AML-193 (cell line): Measurements from ENCODE around the gene MED16.
"Not testable (repeated sequence)": the region's sequence is repeated elsewhere in the genome, so short reads cannot be mapped to it uniquely, and the experiment has no call there.

Experiments used
- DNase-seq, 2 experiments: peaks; one replicate each; lab custom pipeline; 2025; lab: John Stamatoyannopoulos, UW

MED16 gene

DNA sequence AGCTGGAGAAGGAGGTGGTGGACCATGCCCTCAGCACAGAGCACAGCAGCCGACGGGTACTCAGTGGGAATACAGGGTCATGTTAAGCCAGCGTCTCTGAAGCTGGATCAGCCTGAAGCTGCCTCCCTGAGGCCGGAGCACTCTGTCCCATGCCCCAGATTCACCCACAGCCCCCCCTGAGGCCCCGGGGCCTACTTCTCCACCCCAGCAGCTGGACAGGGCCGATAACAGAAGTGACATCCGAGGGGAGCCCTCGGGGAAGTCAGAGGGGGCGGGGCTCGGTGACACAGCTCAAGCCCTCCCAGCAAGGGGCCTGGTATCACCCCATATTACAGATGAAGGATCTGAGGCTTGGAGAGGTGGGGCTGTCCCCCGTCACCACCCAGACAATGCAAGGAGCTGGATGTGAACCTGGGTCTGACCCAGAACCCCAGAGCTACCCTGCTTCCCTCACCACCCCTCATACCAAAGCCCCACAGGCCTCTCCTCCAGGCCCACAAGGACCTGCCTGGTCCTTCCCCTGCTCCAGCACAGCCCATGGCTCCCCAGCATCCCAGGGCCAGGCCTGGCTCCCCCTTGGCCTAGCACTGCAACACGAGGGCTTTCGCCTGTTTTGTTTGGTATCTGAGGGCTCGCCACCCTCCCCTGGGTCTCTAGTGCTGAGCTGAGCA is 14.3 kb upstream of the MED16 start:
- no peak for DNase-seq

DNA sequence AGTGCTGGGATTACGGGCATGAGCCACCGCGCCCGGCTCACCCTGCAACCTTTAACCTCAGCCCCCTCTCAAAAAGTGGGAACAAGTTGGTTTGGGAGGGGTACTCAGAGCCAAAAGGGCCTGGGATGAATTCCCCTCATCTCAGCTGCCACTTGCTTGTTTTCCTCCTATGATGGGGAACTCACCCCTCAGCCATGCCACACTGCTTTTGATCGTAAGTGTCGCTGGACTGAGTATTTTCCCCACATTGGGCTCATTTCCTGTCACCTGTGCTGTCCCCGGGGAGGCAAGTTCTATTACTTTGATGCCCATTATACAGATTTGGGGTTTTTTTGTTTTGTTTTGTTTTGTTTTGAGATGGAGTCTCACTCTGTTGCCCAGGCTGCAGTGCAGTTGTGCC is 13.5 kb upstream of the MED16 start:
- no peak for DNase-seq

DNA sequence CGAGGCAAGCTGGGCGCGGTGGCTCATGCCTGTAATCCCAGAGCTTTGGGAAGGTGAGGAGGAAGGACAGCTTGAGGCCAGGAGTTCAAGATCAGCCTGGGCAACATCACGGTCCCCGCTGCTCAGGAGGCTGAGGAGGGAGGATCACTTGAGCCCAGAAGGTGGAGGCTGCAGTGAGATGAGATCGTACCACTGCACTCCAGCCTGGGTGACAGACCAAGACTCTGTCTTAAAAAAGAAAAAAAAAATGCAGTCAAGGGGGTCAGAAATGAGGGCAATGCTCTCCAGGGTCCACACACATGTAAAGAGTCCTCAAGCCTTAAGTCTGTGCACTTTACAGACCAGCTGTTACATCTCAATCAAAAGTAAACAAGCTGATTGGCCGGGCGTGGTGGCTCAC is 11.6 kb upstream of the MED16 start:
- DNase-seq = no peak

DNA sequence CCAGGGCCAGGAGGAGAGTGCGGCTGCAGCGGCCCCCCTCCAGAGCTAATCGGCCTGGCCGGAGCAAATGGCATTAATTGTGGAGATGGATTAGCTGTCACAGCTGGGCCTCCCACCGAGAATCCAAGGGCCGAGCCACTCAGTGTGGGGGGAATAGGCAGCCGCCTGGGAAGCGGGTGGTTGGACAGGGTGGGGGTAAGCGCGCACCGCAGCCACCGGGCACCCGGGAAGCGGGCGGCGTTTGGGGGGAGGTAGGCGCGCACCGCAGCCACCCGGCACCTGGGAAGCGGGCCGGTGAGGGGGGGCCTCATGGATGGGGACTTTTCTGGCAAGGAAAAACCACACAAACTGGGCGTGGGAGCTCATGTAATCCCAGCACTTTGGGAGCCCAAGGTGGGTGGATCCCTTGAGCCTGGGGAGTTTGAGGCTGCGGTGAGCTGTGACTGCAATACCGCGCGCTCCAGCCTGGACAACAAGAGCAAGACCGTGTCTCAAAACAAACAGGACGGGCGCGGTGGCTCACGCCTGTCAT is 10.3 kb upstream of the MED16 start:
- DNase-seq = no peak

DNA sequence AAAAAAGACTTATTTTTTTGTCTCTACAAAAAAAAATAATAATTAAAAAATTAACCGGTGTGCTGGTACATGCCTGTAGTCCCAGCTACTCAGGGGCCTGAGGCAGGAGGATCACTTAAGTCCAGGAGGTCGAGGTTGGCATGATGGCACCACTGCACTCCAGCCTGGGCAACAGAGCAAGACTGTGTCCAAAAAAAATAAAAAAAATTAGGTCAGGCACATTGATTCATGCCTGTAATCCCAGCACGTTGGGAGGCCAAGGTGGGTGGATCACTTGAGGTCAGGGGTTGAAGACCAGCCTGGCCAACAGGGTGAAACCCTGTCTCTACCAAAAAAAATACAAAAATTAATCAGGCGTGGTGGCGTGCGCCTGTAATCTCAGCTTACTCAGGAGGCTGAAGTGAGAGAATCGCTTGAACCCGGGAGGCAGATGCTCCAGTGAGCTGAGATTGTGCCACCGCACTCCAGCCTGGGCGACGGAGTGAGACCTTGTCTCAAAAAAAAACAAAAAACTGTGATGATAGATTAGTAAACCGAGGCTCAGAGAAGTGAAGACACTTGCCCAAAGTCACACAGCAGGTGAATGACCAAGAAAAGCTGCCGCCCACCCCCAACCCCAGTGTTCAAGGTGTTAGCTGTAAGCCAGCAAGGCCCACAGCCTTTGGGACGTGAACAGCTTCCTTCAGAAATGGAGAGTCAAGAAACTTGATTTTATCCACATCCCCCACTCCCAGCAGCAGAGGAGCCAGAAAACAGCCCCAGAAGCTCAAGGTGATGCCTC is 9.6 kb upstream of the MED16 start:
- DNase-seq = no peak

DNA sequence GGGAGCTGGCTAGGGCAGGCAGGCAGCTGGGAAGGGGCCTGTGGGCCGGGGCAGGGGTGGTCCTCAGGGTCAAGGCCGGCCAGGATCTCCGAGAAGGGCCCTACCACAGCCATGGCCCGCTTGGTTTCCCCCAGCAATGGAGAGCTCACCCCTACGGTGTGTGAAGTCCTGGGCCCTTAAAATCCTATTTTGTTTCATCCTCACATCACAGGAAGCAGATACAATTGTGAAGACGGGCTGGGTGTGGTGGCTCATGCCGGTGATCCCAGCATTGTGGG is 9.0 kb upstream of the MED16 start:
- no peak for DNase-seq

DNA sequence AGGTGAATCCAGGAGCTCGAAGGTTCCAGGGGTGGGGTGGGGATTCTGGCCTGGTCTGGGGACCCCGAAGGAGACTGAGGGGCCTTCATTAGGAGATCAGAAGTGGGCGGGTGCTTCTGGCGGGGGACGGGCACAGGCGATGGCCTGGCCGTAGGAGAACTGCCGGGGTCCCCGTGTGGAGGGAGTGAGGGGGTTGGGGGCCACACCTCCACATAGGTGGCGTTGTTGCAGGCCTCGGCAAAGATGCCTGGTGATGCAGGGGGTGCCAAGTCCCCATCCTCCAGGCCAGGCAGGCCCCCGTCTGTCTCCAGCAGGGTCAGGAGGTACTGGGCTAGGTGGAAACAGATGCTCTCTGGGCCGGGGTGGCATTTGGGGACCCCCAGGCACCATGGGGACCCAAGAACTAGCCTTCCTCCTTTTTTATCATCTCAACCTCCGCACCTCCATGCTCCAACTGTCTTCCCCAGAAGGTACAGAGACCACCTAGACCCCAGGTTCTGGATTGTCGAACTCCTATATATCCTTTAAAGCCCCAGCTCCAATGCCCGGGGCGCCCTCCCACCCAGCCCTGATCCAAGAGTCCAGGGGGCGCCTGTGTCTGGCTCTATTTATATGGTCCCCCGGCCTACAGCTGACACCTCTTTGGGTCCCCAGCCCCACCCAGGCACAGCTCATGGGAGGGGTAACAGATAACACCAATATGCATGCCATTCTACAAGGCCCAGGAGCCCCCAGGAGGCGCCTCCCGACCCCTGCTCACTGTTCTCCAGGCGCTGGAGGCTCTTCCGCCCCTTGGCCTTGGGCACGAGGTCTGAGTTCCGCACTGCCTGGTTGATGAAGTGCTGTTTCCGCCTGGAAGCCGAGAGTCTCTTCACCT is 8.5 kb upstream of the MED16 start:
- no peak for DNase-seq

DNA sequence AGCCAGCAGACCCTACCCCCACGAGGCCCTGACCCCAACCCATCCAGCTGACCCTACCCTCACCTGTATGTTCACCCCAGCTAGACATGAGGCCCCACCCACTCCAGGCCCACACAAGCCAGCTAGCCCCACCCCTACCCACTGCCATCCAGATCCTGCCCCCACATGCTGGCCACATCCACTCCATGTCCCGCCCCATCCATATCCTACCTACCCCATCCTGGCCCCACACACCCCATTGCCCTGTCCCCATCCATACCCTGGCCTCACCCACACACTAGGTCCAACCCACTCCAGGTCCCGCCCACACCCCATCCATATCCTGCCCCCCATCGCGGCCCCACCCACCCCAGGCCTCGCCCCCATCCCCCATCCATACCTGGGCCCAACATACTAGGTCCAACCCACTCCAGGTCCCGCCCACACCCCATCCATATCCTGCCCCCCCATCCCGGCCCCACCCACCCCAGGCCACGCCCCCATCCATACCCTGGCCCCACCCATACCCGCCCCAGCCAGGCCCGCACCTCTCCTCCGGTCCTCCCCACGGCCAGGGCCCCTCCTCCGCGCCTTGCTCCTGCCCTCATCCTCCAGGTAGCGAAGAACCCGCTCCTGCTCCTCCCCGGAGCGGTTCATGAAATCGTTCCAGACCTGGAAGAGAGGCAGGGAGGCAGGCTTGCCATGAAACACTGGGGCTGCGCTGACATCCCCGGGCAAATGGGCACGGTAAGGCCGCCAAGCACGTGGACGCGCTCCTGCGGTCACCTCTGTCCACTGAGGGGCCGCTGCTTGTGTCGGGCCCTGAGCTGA is 7.5 kb upstream of the MED16 start:
- DNase-seq = no peak

DNA sequence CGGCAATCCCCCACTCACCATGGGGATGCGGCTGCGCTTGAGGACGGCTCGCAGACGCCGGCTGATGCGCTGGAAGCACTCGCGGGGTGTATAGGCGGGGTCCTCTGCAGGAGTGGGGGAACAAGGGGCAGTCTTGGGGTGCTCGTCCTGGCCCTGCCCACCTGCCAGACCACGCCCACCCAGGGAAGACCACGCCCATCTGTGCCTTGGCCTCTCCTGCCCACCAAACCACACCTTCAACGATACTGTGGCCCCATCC is 7.0 kb upstream of the MED16 start:
- no peak for DNase-seq

DNA sequence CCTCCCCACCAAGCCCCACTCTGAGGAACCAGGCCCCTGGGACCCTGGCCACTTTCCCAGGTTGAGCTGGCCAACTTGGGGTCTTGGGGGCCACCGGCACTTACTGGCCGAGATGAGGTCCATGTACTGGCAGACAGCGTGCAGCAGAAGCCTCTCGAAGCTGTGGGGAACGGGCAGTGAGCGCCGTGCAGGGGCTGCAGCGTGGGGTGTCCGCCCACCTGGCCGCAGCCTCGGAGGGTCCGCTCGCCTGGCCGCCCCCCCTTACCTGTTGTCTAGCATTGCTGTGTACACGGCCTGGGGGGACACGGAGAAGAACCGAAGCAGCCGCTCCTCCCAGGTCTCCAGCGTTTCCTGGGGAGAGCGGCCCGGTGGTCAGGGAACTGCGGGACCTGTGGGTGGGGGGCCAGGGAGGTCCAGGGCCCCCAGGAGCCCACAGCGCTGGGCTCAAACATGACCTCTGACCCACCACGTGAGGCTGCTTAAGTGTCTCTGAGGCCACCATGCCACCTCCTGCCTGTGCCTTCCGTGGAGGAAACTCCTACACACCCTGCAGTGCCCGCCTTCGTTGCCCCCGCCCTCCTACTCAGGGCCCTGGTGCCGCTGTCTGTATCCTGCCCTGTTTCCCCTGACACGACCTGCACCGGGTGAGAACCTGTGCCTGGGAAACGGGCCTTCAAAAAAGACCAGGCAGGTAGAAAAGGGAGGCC is 6.5 kb upstream of the MED16 start:
- DNase-seq = no peak

DNA sequence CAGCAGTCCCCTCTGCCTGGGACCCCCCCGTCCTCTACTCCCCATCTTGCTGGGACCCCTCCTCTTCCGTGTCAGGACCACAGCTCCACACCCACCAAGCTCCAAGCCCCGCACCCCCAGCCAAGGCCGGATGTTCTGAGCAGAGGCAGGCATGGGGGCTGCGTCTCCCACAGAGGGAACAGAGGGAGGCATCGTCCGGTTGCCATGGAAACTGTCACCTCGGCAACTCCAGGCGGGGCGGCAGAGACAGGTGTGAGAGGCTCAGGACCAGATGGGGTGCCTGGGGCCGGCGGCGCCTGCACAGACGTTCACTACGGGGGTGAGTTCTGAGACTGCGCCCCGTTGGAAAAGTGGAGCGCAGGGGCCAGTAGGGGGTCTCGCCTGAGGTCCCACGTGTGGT is 5.7 kb upstream of the MED16 start:
- DNase-seq = no peak

DNA sequence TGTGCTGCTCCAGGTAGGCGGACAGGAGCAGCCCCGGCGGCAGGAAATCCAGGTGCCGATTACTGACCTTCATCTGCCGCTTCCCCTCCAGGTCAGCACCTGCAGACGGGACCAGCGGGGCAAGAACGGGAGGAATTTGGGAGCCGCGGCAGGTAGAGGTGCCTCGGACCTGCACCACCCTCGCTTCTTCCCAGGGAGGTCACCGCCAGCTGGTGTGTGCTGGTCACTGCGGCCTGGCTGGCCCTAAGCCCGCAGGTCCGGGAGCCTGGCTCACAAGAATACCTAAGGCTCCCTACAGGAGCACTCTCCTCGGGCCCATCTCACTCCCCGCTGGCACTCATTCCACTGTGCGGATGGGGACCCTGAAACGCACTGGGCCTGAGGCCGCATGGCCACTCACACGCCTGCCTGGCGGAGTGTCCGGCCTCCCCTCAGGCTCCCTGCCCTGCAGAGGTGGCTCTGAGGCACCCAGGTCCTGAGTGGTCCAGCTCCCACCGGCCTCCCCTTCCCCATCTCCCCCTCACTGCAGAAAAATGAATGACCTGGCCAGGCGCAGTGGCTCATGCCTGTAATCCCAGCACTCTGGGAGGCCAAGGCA is 4.6 kb upstream of the MED16 start:
- DNase-seq = no peak

DNA sequence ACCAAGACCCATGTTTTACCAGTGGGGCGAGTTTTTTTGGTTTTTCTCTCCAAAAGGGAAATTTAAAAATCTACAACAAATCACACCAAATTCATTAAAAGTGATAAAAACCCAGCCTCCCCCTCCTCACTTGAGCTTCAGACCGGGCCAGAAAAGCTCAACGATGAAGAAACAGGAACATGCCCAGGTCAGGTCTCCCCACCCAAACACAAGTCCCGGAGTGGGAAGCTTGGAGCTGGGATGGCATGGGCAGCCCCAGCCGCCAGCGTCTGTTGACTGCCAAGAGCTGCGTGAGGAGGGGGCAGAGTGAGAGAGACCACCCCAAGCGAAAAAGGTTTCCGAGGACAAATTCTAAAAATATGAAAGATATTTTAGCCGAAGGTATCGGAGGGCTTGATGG is 4.0 kb upstream of the MED16 start:
- no peak for DNase-seq

DNA sequence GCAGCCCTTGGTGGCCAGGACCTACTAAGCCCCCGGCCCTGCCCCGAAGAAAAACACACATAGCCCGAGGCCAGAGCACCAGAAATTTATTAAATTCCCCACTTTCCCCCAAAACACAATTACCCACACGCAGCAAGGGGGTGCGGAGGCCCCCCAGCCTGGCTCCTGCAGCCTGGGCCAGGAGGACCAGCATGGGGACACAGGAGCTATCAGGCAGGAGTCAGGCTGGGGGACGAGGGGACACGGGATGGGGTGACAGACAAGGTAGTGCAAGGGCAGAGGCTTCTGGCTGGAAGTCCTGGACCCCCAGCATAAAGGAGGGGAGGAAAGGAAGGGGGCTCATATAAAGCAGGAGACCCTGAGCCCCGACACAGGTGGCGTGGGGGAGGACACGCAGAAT is 3.4 kb upstream of the MED16 start:
- no peak for DNase-seq

DNA sequence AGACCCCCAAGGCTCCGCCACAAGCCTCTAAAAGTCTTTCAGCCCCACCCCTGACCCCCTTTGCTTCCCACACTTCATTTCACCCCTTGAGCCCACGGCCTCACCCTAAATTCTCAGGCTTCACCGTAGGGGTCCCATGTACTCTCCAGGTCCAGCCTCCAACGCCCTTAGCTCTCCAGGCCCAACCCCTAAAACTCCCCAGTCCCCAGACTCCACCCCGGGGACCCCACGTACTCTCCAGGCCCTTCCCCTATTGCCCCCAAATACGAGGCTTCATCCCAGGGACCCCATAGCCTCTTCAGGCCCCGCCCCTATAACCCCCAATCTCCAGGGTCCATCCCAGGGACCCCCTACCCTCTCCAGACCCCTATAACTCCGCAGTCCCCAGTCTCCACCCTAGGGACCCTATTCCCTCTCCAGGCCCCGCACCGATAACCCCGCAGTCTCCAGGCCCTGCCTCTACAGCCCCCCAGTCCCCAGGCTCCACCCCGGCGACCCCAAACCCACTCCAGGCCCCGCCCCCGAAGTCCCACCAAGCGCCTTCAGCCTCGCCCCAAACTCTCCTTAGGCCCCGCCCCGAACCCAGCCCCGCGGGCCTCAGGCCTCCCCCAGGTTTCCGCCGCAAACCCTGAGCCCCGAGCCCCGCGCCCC is 619 bp downstream of the MED16 start:
- DNase-seq = no peak

DNA sequence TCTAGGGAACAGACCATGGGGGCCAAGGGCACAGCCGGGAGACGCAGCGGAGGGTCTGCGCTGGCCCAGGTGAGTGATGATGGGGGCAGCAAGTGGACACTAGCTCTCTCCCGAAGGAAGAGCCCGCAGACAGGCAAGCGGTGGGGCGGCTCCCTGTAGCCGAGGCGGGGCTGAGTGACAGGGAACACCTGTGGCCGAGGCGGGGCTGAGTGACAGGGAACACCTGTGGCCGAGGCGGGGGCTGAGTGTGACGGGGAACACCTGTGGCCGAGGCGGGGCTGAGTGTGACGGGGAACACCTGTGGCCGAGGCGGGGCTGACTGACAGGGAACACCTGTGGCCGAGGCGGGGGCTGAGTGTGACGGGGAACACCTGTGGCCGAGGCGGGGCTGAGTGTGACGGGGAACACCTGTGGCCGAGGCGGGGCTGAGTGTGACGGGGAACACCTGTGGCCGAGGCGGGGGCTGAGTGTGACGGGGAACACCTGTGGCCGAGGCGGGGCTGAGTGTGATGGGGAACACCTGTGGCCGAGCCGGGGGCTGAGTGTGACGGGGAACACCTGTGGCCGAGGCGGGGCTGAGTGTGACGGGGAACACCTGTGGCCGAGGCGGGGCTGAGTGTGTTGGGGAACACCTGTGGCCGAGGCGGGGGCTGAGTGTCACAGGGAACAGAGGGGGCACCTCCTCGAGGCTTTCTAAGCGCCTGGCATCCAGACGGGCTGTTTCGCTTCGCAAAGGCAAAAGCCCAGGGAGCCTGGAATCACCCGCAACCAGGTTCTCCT is 1.4 kb downstream of the MED16 start:
- DNase-seq = not testable (repeated sequence)

DNA sequence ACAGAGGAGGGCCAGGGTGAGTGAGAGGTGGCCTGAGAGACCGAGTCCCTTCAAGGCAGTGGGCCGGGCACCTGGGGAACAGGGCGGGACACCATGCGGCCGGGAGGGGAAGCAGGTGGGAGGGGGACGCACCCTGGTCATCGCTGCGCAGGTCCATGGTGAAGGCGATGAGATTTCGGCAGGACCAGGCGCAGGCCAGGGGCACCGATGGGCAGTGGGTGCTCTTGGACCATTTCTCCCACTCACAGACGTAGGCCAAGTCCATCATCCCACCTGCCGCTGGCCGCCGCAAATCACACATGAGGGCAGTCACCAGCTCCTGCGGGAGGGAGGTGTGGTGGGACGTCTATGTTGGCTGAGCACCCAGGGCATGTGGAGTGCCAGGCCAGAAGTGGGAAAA is 2.2 kb downstream of the MED16 start:
- no peak for DNase-seq

DNA sequence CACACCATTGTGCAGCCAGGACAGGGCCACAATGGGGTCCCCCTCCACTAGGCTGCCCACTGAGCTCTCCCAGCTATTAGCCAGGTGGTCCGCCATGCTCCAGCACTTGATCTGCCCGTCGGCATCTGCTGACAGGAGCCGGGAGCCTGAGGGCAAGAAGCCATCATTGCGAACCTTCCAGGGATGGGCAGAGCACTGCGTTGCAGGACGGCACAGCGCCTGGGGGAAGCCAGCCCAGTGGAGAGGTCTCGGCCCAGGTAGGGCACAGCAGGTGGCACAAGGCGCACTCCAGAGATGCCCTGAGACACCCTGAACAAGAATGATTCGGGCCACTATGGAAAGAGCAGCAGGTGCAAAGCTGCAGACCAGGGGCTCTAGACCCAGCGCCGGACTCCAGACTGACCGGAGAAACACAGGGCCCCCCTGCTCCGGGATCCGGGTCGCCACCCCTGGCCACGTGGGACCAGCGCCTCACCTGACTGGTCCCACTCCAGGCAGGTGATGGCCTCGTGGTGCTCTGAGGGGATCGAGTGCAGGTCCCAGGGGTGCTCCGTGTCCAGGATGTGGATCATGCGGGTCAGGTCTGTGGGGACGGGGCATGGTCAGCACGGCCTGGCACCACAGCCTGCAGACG is 3.2 kb downstream of the MED16 start:
- DNase-seq = no peak

DNA sequence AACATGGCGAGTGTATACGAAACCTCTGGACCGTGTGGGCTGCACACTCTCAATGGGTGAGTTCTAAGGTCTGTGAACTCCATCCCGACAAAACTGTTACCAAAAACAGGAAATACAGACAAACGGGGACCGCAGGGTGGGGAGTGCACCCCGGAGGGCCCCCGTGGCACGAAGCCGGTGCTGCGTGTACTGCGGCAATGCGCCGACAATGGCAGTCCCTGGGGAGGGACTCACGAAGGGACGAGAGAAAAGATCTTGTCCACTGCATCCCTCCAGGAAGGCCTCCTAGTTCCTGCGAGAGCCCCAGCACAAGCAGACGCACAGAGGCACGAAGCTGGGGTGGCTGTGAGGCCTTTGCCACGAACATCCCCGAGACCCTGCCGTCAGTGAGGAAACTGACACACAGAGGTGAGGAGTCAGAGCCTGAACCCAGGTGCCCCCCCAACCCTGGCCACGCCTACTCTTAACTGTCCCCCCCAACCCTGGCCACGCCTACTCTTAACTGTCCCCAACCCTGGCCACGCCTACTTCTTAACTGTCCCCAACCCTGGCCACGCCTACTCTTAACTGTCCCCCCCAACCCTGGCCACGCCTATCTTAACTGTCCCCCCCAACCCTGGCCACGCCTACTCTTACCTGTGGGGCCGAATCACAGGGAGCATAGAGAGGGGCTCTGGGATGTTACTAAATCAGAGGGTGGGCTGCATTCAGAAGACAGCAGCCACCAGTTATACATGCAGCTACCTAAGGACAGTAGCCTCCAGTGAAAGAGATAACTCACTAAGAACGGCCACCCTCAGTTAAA is 4.2 kb downstream of the MED16 start:
- no peak for DNase-seq
